ENCODE results near the gene CPN2. TPM values are rescaled to one million over a fixed set of nuclear protein-coding genes. Genes with fewer than 3 reads are reported as not detected.

CPN2 gene
- total and polyA plus RNA-seq, 2 donors (not counting 3 experiments of a cell fraction or from before 2014, with no cell fraction given): not detected

DNA sequence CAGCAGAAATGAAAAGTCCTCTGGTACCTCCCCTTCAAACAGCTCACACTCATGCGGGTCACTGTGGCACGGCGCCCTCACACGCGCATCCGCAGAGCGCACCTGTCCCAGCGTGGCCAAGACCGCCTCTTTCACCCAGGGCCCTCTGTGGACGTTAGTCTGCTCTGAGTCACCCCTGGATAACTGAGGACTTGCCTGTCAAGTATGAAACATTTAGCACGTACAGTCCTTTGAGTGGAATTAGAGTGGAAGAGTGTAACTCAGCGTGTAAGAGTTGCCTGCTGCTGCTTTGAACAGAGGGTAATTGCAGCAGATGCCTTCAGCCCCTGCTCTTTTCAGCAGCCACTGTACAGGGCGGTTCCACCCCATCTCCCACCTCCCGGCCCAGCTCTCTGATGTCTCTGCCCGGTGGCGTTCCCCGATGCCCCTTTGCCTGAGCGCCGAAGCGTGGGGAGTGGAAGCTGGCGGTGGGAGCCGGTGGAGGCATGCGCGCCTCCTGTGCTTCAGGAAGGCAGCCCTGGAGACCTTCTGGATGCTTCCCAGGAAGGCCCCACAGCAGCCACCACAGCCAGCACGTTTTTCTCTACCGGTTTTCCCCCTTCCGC, 23.0 kb downstream of the CPN2 start:
- ChIA-PET CTCF (interaction anchor here (0.8 to 2.1 kb wide), 7 partner anchors 13 to 663 kb away, joined by 3 to 11 read pairs (median 4); no protein-coding TSS in a partner anchor), POLR2A (no interaction called here)
- BruUV-seq (replicated peaks): no TSS peak
- no peak overlapping the region for H3K4me2 ChIP-seq (ENCODE audit: insufficient read depth, low read length)
- no peaks in the 10 kb centered on the region for H3K36me3 ChIP-seq (ENCODE audit: control insufficient read depth in 2 of 2, extremely low read depth in 1 of 2, insufficient read depth in 2 of 2, low read length in 2 of 2)
- dilution Hi-C loops (cut with MboI; ENCODE audit: extremely low pct_ligation_motif_present, low sequenced_read_pairs) (no loop called here), intact Hi-C loops (cut with micrococcal nuclease) (no loop called here)
- H3K27ac ChIP-seq (ENCODE audit: insufficient read depth, low read depth, low read length): no peak overlapping the region
- FAIRE-seq (no peak), DNase-seq (ENCODE audit: low read depth, low spot score) (no peak)
- H3K4me3 ChIP-seq (replicated peaks in 1 of 3; ENCODE audit: insufficient read depth in 1 of 3, low read depth in 1 of 3, low read length in 3 of 3): no peak overlapping the region
- H3K9me1 ChIP-seq (replicated peaks; ENCODE audit: control insufficient read depth, extremely low read depth, insufficient read depth, low read length): no peaks in the 10 kb centered on the region
- no peak for TF ChIP-seq MYC (IDR thresholded peaks at IDR 0.05; ENCODE audit: low read depth, low read length)
- no peak for TF ChIP-seq POLR2AphosphoS5 (IDR thresholded peaks at IDR 0.05; ENCODE audit: insufficient read depth, low read depth, low read length)
- no peak for TF ChIP-seq GATA2 (IDR thresholded peaks at IDR 0.05; ENCODE audit: insufficient read depth, insufficient read length, low read depth, low read length)
- no peak for TF ChIP-seq FOS (IDR thresholded peaks at IDR 0.05; ENCODE audit: borderline replicate concordance, insufficient read depth, low read length)
- TF ChIP-seq EZH2 (IDR thresholded peaks at IDR 0.05; ENCODE audit: borderline replicate concordance, low read depth, low read length, severe bottlenecking): no peak
- TF ChIP-seq MAX (IDR thresholded peaks at IDR 0.05; ENCODE audit: insufficient read depth, insufficient read length): no peak
- TF ChIP-seq POLR2A (IDR thresholded peaks at IDR 0.05; ENCODE audit: low read depth, low read length): no peak
- TF ChIP-seq, protein P1, sequence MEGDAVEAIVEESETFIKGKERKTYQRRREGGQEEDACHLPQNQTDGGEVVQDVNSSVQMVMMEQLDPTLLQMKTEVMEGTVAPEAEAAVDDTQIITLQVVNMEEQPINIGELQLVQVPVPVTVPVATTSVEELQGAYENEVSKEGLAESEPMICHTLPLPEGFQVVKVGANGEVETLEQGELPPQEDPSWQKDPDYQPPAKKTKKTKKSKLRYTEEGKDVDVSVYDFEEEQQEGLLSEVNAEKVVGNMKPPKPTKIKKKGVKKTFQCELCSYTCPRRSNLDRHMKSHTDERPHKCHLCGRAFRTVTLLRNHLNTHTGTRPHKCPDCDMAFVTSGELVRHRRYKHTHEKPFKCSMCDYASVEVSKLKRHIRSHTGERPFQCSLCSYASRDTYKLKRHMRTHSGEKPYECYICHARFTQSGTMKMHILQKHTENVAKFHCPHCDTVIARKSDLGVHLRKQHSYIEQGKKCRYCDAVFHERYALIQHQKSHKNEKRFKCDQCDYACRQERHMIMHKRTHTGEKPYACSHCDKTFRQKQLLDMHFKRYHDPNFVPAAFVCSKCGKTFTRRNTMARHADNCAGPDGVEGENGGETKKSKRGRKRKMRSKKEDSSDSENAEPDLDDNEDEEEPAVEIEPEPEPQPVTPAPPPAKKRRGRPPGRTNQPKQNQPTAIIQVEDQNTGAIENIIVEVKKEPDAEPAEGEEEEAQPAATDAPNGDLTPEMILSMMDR (IDR thresholded peaks at IDR 0.05; ENCODE audit: extremely low read depth in 1 of 2, insufficient read depth in 1 of 2, low read depth in 1 of 2, low read length in 2 of 2): no peak
- no peak for TF ChIP-seq JUN (IDR thresholded peaks at IDR 0.05; ENCODE audit: borderline replicate concordance, insufficient read depth, insufficient read length, low read depth)
- H3K4me1 ChIP-seq (ENCODE audit: control insufficient read depth, extremely low read depth, insufficient read depth, low read length): peaks cover 1% of the 10 kb centered on the region
- peaks cover 0 to 12% of the 10 kb centered on the region in 2 experiments for H3K27me3 ChIP-seq (ENCODE audit: control insufficient read depth in 2 of 2, insufficient read depth in 2 of 2, low read length in 2 of 2)
- no peak overlapping the region for H3K9ac ChIP-seq (replicated peaks; ENCODE audit: extremely low read depth, insufficient read depth, low read length)
- no peaks in the 10 kb centered on the region for H3K79me2 ChIP-seq (ENCODE audit: control insufficient read depth, insufficient read depth, low read length)
- H4K20me1 ChIP-seq (replicated peaks; ENCODE audit: control insufficient read depth, extremely low read depth, insufficient read depth, low read length): no peaks in the 10 kb centered on the region
- no peaks in the 10 kb centered on the region for H3K9me3 ChIP-seq (replicated peaks; ENCODE audit: control insufficient read depth, insufficient read depth, low read length)
- H2AFZ ChIP-seq (ENCODE audit: low read depth, low read length): no peak overlapping the region

Data from endothelial cell of umbilical vein (primary cell).